Measurements from ENCODE around the gene ANKRD24.

- TF ChIP-seq CTCF (IDR thresholded peaks at IDR 0.05; ENCODE audit: insufficient read depth, low read length) (no peak), REST (IDR thresholded peaks at IDR 0.05; ENCODE audit: insufficient replicate concordance, low read depth) (no peak), SPI1 (IDR thresholded peaks at IDR 0.05; ENCODE audit: borderline replicate concordance, low read depth) (no peak), POLR2AphosphoS5 (IDR thresholded peaks at IDR 0.05; ENCODE audit: low read depth) (no peak)
Measured at GRCh38 chr19:4232614-4233281, 50.3 kb downstream of the ANKRD24 start.

Data from HL-60 (cell line).